CD8-positive, alpha-beta memory T cell (primary cell): ENCODE data around the gene SAFB2. TPM values are rescaled to one million over a fixed set of nuclear protein-coding genes. Genes with fewer than 3 reads are reported as not detected.

Experiments used
- CTCF ChIA-PET: fragments of 350-600 bp; sonication (Branson Sonifier 250); formaldehyde crosslinking; loops from one replicate; lab custom pipeline; 2021; ENCODE audit warnings: antibody characterized with exemption; lab: Charles Lee
- POLR2A ChIA-PET: fragments of 350-600 bp; sonication (Branson Sonifier 250); formaldehyde crosslinking; loops from one replicate; lab custom pipeline; 2021; ENCODE audit warnings: antibody characterized with exemption; lab: Charles Lee
- DNase-seq, 5 donors: peaks; one replicate each; pipeline versions ENCODE4 v3.0.0 to v3.0.0-alpha.2; 2020 to 2022; ENCODE audit warnings: mixed read lengths in 1 of 5
- H3K27ac ChIP-seq: one replicate; pipeline ENCODE4 v1.7.0; 2013; ENCODE audit warnings: low read depth, mild to moderate bottlenecking, low read length, moderate library complexity
- H3K27me3 ChIP-seq: 2 replicates; pipeline ENCODE4 v1.7.0; 2013; ENCODE audit warnings: low read length, mild to moderate bottlenecking; ENCODE audit not compliant: insufficient read depth, poor library complexity, severe bottlenecking
- H3K36me3 ChIP-seq: 2 replicates; pipeline ENCODE4 v1.7.0; 2013; ENCODE audit warnings: mild to moderate bottlenecking, low read length, moderate library complexity; ENCODE audit not compliant: insufficient read depth
- H3K4me1 ChIP-seq: 2 replicates; pipeline ENCODE4 v1.7.0; 2013; ENCODE audit warnings: mild to moderate bottlenecking, low read length, moderate library complexity; ENCODE audit not compliant: insufficient read depth
- H3K4me3 ChIP-seq: 2 replicates; pipeline ENCODE4 v1.7.0; 2013; ENCODE audit warnings: mild to moderate bottlenecking, low read length
- H3K9me3 ChIP-seq: 2 replicates; pipeline ENCODE4 v1.7.0; 2013; ENCODE audit warnings: mild to moderate bottlenecking, low read length
- H3K27ac Mint-ChIP-seq, 8 donors: one replicate each; pipeline ENCODE4 v1.8.0; 2020 to 2021; ENCODE audit warnings: mixed read lengths in 8 of 8, mild to moderate bottlenecking in 6 of 8, inconsistent platforms in 3 of 8, moderate library complexity in 3 of 8
- H3K27me3 Mint-ChIP-seq, 2 donors: one replicate each; pipeline ENCODE4 v1.8.0; 2020 to 2021; ENCODE audit warnings: mixed read lengths in 2 of 2, mild to moderate bottlenecking in 1 of 2, moderate library complexity in 1 of 2
- H3K36me3 Mint-ChIP-seq, 3 donors: one replicate each; pipeline ENCODE4 v1.8.0; 2020 to 2021; ENCODE audit warnings: mixed read lengths in 3 of 3, inconsistent platforms in 1 of 3, mild to moderate bottlenecking in 1 of 3
- H3K4me1 Mint-ChIP-seq, 3 donors: one replicate each; pipeline ENCODE4 v1.8.0; 2020 to 2021; ENCODE audit warnings: mixed read lengths in 3 of 3, inconsistent platforms in 1 of 3, mild to moderate bottlenecking in 1 of 3
- H3K4me3 Mint-ChIP-seq, 7 donors: one replicate each; pipeline ENCODE4 v1.8.0; 2020 to 2021; ENCODE audit warnings: mixed read lengths in 7 of 7, mild to moderate bottlenecking in 6 of 7, moderate library complexity in 4 of 7, inconsistent platforms in 2 of 7
- H3K9me3 Mint-ChIP-seq, 5 donors: one replicate each; pipeline ENCODE4 v1.8.0; 2020 to 2022; ENCODE audit warnings: mixed read lengths in 5 of 5, mild to moderate bottlenecking in 3 of 5, moderate library complexity in 2 of 5, inconsistent platforms in 1 of 5
- polyA plus RNA-seq: library from polyadenylated mRNA; unstranded; fragments of 300-500 nt; fragmentation: Illumina TruSeq; gene quantifications from one replicate; pipeline ENCODE4 v1.2.3, GENCODE V29; 2021
- total RNA-seq, 2 experiments: library from RNA; stranded (reverse); gene quantifications; one replicate each; pipeline ENCODE4 v1.2.3, GENCODE V29; 2021

Gene SAFB2
- total and polyA plus RNA-seq, 3 experiments from 2014 or later, result 56.4 to 98.2 (median 87.8) TPM

GRCh38 chr19:5572556-5573286, 49.9 kb downstream of the SAFB2 start:
- ChIA-PET POLR2A (no interaction called here), CTCF (no interaction called here)
- Histone ChIP-seq H3K27ac (no peak overlapping the region), H3K4me1 (peaks cover under 1% of the 10 kb centered on the region), H3K27me3 (no peaks in the 10 kb centered on the region), H3K9me3 (no peaks in the 10 kb centered on the region), H3K36me3 (no peaks in the 10 kb centered on the region), H3K4me3 (no peak overlapping the region)
- H3K4me3 Mint-ChIP-seq, result no peak overlapping the region
- H3K36me3 Mint-ChIP-seq, result no peaks in the 10 kb centered on the region
- no peaks in the 10 kb centered on the region for H3K9me3 Mint-ChIP-seq
- no peak for DNase-seq
- H3K27ac Mint-ChIP-seq, result no peak overlapping the region
- H3K27me3 Mint-ChIP-seq, result peaks cover 0 to 6% of the 10 kb centered on the region in 2 donors
- H3K4me1 Mint-ChIP-seq, result peaks cover under 1 to 2% (median 1%) of the 10 kb centered on the region in 3 donors

DNA sequence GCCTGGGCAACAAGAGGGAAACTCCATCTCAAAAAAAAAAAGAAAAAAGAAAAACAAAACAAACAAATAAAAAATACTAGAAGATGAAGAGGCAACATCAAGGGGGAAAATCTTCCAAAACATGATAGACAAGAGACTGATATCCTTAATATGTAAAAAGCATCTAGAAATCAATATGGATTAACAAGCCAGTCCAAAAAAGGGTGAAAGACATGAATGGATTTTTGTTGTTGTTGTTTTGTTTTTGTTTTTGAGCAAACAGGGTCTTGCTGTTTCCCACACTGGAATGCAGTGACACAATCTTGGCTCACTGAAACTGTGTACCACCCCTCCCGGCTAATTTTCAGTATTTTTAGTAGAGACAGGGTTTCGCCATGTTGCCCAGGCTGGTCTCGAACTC, 50.8 kb downstream of the SAFB2 start:
- H3K4me3 Mint-ChIP-seq, result no peak overlapping the region
- H3K4me3 ChIP-seq, result no peak overlapping the region
- H3K4me1 ChIP-seq, result no peaks in the 10 kb centered on the region
- H3K36me3 Mint-ChIP-seq, result no peaks in the 10 kb centered on the region
- DNase-seq, result no peak
- H3K9me3 Mint-ChIP-seq, result no peaks in the 10 kb centered on the region
- H3K4me1 Mint-ChIP-seq, result no peaks in the 10 kb centered on the region
- no peaks in the 10 kb centered on the region for H3K36me3 ChIP-seq
- POLR2A ChIA-PET, result no interaction called here
- no peaks in the 10 kb centered on the region for H3K9me3 ChIP-seq
- CTCF ChIA-PET, result no interaction called here
- H3K27ac ChIP-seq, result no peak overlapping the region
- H3K27me3 ChIP-seq, result peaks cover under 1% of the 10 kb centered on the region
- peaks cover 0 to 5% of the 10 kb centered on the region in 2 donors for H3K27me3 Mint-ChIP-seq
- H3K27ac Mint-ChIP-seq, result peak overlapping the region in 1 of 8 donors; percentile 47

DNA sequence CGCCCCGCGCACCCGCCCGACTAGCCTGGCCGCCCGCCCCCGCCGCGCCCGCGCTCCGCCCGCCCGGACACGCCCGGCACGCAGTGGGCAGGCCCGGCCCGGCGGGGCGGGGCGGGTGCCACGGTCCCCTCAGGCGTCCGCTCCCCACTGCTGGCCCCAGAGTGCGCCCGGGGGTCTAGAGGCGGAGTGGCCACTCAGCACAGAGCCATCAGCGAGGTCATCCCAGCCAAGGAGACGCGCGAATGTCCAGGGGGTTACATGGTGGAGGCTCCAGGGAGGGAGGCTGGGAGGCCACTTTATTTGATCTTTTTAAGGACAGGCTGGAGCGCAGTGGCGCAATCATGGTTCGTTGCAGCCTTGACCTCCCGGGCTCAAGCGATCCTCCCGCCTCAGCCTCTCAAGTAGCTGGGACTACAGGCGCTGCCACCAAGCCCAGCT, 54.6 kb downstream of the SAFB2 start:
- H3K4me1 Mint-ChIP-seq, result no peaks in the 10 kb centered on the region
- CTCF ChIA-PET, result no interaction called here
- H3K9me3 ChIP-seq, result no peaks in the 10 kb centered on the region
- H3K9me3 Mint-ChIP-seq, result peaks cover 0 to 2% (median 0%) of the 10 kb centered on the region in 5 donors
- no peak overlapping the region for H3K4me3 ChIP-seq
- H3K36me3 Mint-ChIP-seq, result no peaks in the 10 kb centered on the region
- H3K27ac ChIP-seq, result no peak overlapping the region
- H3K27me3 Mint-ChIP-seq, result peaks cover 5 to 13% of the 10 kb centered on the region in 2 donors
- DNase-seq, result no peak
- no peak overlapping the region for H3K4me3 Mint-ChIP-seq
- POLR2A ChIA-PET, result no interaction called here
- H3K27me3 ChIP-seq, result peaks cover 13% of the 10 kb centered on the region
- no peak overlapping the region for H3K27ac Mint-ChIP-seq
- no peaks in the 10 kb centered on the region for H3K4me1 ChIP-seq
- no peaks in the 10 kb centered on the region for H3K36me3 ChIP-seq

DNA sequence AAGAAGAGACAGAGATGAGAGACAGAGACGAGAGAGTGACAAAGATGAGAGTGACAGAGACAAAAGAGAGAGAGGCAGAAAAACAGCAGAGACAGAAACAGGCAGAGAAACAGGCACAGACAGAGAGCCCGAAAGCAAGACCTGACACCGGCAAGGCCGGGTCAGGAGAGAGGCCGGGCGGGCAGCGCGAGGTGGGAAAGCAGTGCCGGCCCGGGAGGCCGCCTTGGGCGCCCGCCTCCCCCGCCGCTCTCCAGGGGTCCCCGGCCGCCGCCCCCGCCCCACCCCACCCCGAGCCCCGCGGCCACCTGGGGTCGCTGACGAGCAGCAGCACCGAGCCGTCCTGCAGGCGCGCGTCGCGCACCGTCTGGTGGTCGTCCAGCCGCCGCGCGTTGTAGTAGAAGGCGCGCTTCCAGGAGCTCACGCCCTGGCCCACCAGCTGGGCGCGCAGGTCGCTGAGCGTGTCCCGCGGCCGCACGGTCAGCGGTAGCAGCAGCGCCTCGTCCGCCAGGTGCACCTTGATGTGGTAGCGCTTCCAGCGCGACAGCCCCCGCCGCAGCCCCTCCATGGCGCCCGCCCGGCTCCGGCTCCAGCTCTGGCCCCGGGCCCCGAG, 55.1 kb downstream of the SAFB2 start, which contains the start of gene TINCR:
TINCR (minus strand) TSS at position 594 of the 610 bp plus-strand sequence.
- no peak within 1 kb of the TSS for H3K4me3 ChIP-seq
- H3K36me3 Mint-ChIP-seq, result no peaks in the 10 kb centered on the region

DNA sequence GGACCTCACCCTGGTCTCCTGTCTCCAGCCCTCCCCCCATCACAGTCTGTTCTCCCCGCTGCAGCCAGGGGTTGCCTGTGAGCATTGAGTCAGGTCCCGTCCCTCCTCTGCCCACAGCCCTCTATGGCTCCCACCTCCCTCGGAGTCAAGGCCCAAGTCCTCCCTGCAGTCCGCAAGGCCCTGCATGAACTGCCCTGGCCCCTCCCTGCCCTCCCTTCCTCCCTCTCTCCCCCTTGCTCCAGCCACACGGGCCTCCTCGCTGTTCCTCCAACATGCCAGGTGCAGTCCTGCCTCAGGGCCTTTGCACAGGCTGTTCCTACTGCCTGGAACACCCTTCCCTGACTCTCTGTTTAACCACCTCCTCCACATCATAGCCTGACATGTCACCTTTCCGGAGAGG, 57.6 kb downstream of the SAFB2 start:
- no peak overlapping the region for H3K4me3 ChIP-seq
- CTCF ChIA-PET, result no interaction called here
- H3K9me3 ChIP-seq, result peaks cover 7% of the 10 kb centered on the region
- Mint-ChIP-seq H3K9me3 (peaks cover 0 to 17% (median 6%) of the 10 kb centered on the region in 5 donors), H3K27me3 (peaks cover 22 to 24% of the 10 kb centered on the region in 2 donors), H3K4me3 (no peak overlapping the region), H3K4me1 (no peaks in the 10 kb centered on the region), H3K36me3 (peaks cover 0 to 6% (median 0%) of the 10 kb centered on the region in 3 donors), H3K27ac (no peak overlapping the region)
- peaks cover 13% of the 10 kb centered on the region for H3K27me3 ChIP-seq
- H3K36me3 ChIP-seq, result no peaks in the 10 kb centered on the region
- no peak overlapping the region for H3K27ac ChIP-seq
- H3K4me1 ChIP-seq, result no peaks in the 10 kb centered on the region
- POLR2A ChIA-PET, result no interaction called here
- DNase-seq, result no peak

More for the DNA sequence above, 55.1 kb downstream of the SAFB2 start, which contains the start of gene TINCR:
- H3K27me3 Mint-ChIP-seq, result peaks cover 8 to 17% of the 10 kb centered on the region in 2 donors
- no peak within 1 kb of the TSS for H3K4me3 Mint-ChIP-seq
- ChIA-PET CTCF (no interaction called here), POLR2A (no interaction called here)
- no peak for DNase-seq
- Histone ChIP-seq H3K9me3 (no peaks in the 10 kb centered on the region), H3K4me1 (no peaks in the 10 kb centered on the region), H3K27me3 (peaks cover 13% of the 10 kb centered on the region), H3K36me3 (no peaks in the 10 kb centered on the region), H3K27ac (no peak within 1 kb of the TSS)
- no peak within 1 kb of the TSS for H3K27ac Mint-ChIP-seq
- no peaks in the 10 kb centered on the region for H3K4me1 Mint-ChIP-seq
- peaks cover 0 to 2% (median 1%) of the 10 kb centered on the region in 5 donors for H3K9me3 Mint-ChIP-seq

DNA sequence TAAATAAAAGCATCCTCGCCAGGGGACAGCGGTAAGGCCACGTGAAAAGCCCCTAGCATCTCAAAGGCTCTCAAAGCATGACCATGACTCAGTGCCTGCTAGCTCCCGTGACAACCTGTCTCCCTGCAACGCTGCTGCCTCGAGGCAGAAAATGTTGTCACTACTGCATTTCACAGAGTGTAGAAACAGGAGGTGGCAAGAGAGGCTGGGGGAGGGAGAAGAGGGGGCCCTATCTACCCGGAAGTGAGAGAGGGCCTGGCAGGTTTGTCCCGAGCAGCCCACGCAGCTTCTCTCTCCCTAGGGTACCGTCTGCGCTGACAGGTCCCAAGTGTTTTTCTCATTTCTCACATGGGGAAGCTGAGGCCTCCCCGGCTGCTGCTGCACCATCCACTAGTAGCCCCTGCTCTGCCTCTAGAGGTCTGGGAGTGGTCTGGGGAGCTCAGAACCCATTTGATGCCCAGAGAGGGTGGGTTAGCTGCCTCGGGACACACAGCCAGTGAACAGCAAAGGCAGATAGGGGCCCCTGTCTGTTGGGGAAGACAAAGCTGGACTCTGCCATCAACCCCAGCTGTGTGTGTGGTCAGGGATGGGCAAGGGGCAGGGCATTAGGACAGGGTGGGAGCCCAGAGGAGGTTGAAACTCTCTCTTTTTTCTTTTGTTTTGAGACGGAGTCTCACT, 58.5 kb downstream of the SAFB2 start:
- Histone ChIP-seq H3K27me3 (peaks cover 13% of the 10 kb centered on the region), H3K36me3 (no peaks in the 10 kb centered on the region), H3K27ac (no peak overlapping the region), H3K4me3 (no peak overlapping the region), H3K4me1 (no peaks in the 10 kb centered on the region), H3K9me3 (peaks cover 7% of the 10 kb centered on the region)
- Mint-ChIP-seq H3K36me3 (peaks cover 0 to 6% (median 0%) of the 10 kb centered on the region in 3 donors), H3K27ac (no peak overlapping the region), H3K9me3 (peaks cover 0 to 17% (median 6%) of the 10 kb centered on the region in 5 donors), H3K27me3 (peaks cover 22 to 24% of the 10 kb centered on the region in 2 donors), H3K4me3 (no peak overlapping the region), H3K4me1 (no peaks in the 10 kb centered on the region)
- ChIA-PET POLR2A (no interaction called here), CTCF (no interaction called here)
- no peak for DNase-seq

DNA sequence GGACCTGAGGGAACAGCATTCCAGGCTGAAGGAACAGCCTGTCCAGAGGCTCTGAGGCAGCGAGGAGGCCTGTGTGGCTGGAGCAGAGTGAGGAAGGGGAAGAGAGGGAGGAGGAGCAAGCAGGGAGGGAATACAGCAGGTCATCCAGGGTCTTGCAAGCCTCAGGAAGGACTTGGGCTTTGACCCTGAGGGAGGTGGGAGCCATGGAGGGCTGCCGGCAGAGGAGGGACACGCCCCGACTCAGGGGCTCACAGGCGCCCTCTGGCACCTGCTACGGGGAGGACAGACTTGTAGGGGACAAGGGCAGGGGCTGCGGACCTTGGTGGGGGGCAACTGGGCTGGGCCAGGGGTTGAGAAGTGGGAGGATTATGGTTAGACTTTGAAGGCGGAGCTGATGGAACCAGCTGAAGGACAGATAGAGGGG, 59.6 kb downstream of the SAFB2 start:
- H3K9me3 ChIP-seq, result peaks cover 7% of the 10 kb centered on the region
- Mint-ChIP-seq H3K9me3 (peaks cover 0 to 20% (median 7%) of the 10 kb centered on the region in 5 donors), H3K27ac (no peak overlapping the region), H3K36me3 (peaks cover 0 to 6% (median 0%) of the 10 kb centered on the region in 3 donors), H3K27me3 (peaks cover 20 to 30% of the 10 kb centered on the region in 2 donors), H3K4me3 (no peak overlapping the region), H3K4me1 (no peaks in the 10 kb centered on the region)
- CTCF ChIA-PET, result no interaction called here
- H3K27me3 ChIP-seq, result peaks cover 13% of the 10 kb centered on the region
- H3K4me1 ChIP-seq, result no peaks in the 10 kb centered on the region
- no peak overlapping the region for H3K27ac ChIP-seq
- POLR2A ChIA-PET, result no interaction called here
- H3K4me3 ChIP-seq, result no peak overlapping the region
- no peaks in the 10 kb centered on the region for H3K36me3 ChIP-seq
- DNase-seq, result no peak

- no peak overlapping the region for H3K27ac Mint-ChIP-seq
- Histone ChIP-seq H3K36me3 (no peaks in the 10 kb centered on the region), H3K4me3 (no peak overlapping the region), H3K4me1 (no peaks in the 10 kb centered on the region), H3K27me3 (peaks cover 13% of the 10 kb centered on the region), H3K27ac (no peak overlapping the region), H3K9me3 (peaks cover 7% of the 10 kb centered on the region)
- H3K36me3 Mint-ChIP-seq, result peaks cover 0 to 6% (median 0%) of the 10 kb centered on the region in 3 donors
- CTCF ChIA-PET, result no interaction called here
- H3K4me1 Mint-ChIP-seq, result no peaks in the 10 kb centered on the region
- peaks cover 20 to 34% of the 10 kb centered on the region in 2 donors for H3K27me3 Mint-ChIP-seq
- POLR2A ChIA-PET, result no interaction called here
- no peak overlapping the region for H3K4me3 Mint-ChIP-seq
- H3K9me3 Mint-ChIP-seq, result peaks cover 0 to 21% (median 7%) of the 10 kb centered on the region in 5 donors
- no peak for DNase-seq
Observed at GRCh38 chr19:5562280-5562679, 60.3 kb downstream of the SAFB2 start.
